ENCODE measurements around the gene NECTIN3.

The NECTIN3 gene

GRCh38 chr3:111200027-111200426 is 128.4 kb downstream of the NECTIN3 start:
- DNase-seq (ENCODE audit: low read depth), result no peak

- DNase-seq (ENCODE audit: low read depth), result no peak
These were observed 138.5 kb downstream of the NECTIN3 start for GRCh38 chr3:111210003-111210711.

- DNase-seq (ENCODE audit: low read depth), result no peak
These were observed 139.4 kb downstream of the NECTIN3 start for GRCh38 chr3:111210866-111211564.

- DNase-seq (ENCODE audit: low read depth), result no peak
These were observed 140.9 kb downstream of the NECTIN3 start for GRCh38 chr3:111212511-111212910.

- DNase-seq (ENCODE audit: low read depth), result no peak
These were observed 143.9 kb downstream of the NECTIN3 start for GRCh38 chr3:111215481-111215880.

GRCh38 chr3:111218615-111219014 is 147.0 kb downstream of the NECTIN3 start:
- DNase-seq (ENCODE audit: low read depth), result no peak

- no peak for DNase-seq (ENCODE audit: low read depth)
These were observed 155.6 kb downstream of the NECTIN3 start for GRCh38 chr3:111227216-111227615.

- no peak for DNase-seq (ENCODE audit: low read depth)
These were observed 157.7 kb downstream of the NECTIN3 start for GRCh38 chr3:111229301-111229700.

GRCh38 chr3:111236836-111237713 is 165.5 kb downstream of the NECTIN3 start:
- no peak for DNase-seq (ENCODE audit: low read depth)

- no peak for DNase-seq (ENCODE audit: low read depth)
These were observed 166.3 kb downstream of the NECTIN3 start for GRCh38 chr3:111237946-111238345.

GRCh38 chr3:111238885-111239284 is 167.3 kb downstream of the NECTIN3 start:
- no peak for DNase-seq (ENCODE audit: low read depth)

GRCh38 chr3:111241960-111242359 is 170.3 kb downstream of the NECTIN3 start:
- no peak for DNase-seq (ENCODE audit: low read depth)

All from fibroblast of the conjunctiva (primary cell).